Chondrocyte (in vitro differentiated cells): ENCODE measurements around the gene RAD51B. TPM values are rescaled to one million over a fixed set of nuclear protein-coding genes. Genes with fewer than 3 reads are reported as not detected.

ENCODE experiments used
- DNase-seq: peaks from one replicate; pipeline ENCODE4 v3.0.0; 2021; ENCODE audit warnings: mixed read lengths, low spot score
- H3K27ac Mint-ChIP-seq: one replicate; pipeline ENCODE4 v1.8.0; 2021; ENCODE audit warnings: mild to moderate bottlenecking, moderate library complexity, mixed read lengths; ENCODE audit not compliant: unreplicated experiment
- H3K27me3 Mint-ChIP-seq: 2 replicates; pipeline ENCODE4 v1.8.0; 2021; ENCODE audit warnings: low read depth, mixed read lengths
- H3K36me3 Mint-ChIP-seq: 2 replicates; pipeline ENCODE4 v1.8.0; 2021; ENCODE audit warnings: low read depth, mixed read lengths
- H3K4me1 Mint-ChIP-seq: 2 replicates; pipeline ENCODE4 v1.8.0; 2021; ENCODE audit warnings: low read depth, mild to moderate bottlenecking, mixed read lengths
- H3K4me3 Mint-ChIP-seq: one replicate; pipeline ENCODE4 v1.8.0; 2021; ENCODE audit warnings: mild to moderate bottlenecking, moderate library complexity, mixed read lengths; ENCODE audit not compliant: unreplicated experiment
- H3K9me3 Mint-ChIP-seq: 2 replicates; pipeline ENCODE4 v1.8.0; 2021; ENCODE audit warnings: low read depth, mixed read lengths
- total RNA-seq: library from RNA; stranded (reverse); gene quantifications from 3 replicates; pipeline ENCODE4 v1.2.1, GENCODE V29; 2021
- TF ChIP-seq, protein P1 (sequence below): fragments of 200-600 bp; sonication (generic); IDR thresholded peaks from 2 replicates; pipeline ENCODE4 v1.5.0; 2021; ENCODE audit warnings: antibody characterized with exemption, mild to moderate bottlenecking, moderate library complexity

The RAD51B gene
- total RNA-seq, 1 donor from 2014 or later = 8.2 TPM

DNA sequence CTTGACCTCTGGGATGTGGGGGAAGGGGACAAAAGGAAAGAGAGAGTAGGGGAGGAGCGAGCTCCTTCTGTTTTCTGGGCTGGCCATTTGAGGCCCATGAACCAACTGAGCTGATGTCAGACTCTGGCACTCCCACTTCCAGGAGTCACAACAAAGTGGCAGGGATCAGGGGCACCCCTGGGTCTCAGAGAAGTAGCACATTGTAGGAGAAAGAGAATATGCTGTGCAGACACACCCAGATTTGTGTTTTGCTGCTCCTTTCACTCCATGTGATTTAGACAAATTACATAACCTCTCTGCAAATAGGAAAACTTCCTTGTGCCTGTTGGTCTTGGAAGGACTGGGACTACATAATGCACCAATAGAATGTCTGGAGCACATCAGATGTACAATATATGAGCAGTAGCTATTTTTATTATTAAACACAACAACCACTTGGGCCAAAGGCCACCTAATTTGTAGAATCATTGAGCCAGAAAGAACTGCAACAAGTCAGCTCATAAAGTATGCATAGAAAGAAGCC is 707.8 kb downstream of the RAD51B start:
- TF ChIP-seq, protein P1, sequence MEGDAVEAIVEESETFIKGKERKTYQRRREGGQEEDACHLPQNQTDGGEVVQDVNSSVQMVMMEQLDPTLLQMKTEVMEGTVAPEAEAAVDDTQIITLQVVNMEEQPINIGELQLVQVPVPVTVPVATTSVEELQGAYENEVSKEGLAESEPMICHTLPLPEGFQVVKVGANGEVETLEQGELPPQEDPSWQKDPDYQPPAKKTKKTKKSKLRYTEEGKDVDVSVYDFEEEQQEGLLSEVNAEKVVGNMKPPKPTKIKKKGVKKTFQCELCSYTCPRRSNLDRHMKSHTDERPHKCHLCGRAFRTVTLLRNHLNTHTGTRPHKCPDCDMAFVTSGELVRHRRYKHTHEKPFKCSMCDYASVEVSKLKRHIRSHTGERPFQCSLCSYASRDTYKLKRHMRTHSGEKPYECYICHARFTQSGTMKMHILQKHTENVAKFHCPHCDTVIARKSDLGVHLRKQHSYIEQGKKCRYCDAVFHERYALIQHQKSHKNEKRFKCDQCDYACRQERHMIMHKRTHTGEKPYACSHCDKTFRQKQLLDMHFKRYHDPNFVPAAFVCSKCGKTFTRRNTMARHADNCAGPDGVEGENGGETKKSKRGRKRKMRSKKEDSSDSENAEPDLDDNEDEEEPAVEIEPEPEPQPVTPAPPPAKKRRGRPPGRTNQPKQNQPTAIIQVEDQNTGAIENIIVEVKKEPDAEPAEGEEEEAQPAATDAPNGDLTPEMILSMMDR = no peak
- no peak for DNase-seq

DNA sequence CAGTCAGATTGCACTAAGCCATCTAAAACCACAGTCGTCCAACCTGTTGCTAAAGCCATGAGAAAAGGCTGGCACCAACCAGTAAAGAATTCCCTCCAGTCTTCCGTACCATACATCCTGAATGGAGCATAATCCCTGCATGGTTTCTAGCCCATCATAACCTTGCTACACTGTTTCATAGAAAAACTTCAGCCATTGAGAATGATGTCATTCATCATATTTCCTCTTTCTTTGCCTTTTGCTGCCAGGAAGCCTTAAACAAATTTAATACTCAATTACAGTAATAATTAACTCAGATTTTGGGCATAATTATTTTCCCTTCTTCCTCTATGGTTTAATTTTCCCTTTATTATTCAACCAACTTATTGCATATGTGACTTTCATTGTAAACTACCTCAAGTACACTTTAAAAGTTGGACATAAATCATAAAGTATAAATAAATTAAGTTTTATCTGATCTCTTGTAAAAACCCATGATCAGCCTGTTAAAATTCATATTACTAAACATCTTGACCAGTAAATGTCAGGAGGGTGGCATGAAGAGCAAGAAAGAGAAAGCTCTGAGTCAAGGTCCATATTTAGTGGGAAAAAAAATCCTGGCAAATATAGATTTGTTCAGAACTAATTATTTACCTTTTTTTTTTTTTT is 708.6 kb downstream of the RAD51B start:
- Mint-ChIP-seq H3K4me3 (no peak overlapping the region), H3K36me3 (peaks cover 14% of the 10 kb centered on the region), H3K4me1 (peaks cover 28% of the 10 kb centered on the region), H3K9me3 (peaks cover 17% of the 10 kb centered on the region), H3K27me3 (no peaks in the 10 kb centered on the region), H3K27ac (no peak overlapping the region)
- no peak for DNase-seq
- TF ChIP-seq, protein P1 = no peak

More for the DNA sequence above, 707.8 kb downstream of the RAD51B start:
- Mint-ChIP-seq H3K27me3 (no peaks in the 10 kb centered on the region), H3K4me3 (no peak overlapping the region), H3K4me1 (peaks cover 36% of the 10 kb centered on the region), H3K27ac (peak overlapping the region; percentile 8), H3K36me3 (peaks cover 13% of the 10 kb centered on the region), H3K9me3 (peaks cover 16% of the 10 kb centered on the region)

DNA sequence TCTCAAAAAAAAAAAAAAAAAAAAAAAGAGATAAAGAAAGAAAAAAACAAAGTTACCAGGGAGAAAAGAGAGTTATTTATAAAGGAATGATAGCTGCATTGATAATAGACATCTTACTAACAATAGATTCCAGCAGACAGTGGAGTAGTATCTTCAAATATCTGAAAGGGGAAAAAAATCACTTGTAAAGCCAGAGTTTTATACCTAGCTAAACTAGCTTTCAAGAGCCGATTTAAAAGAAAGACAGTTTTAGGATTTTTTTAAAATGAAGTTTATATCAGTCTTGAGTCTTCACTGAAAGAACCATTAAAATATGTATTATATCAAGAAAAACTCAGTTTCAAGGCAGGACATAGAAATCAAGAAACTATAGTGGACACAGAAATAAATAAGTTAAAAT is 710.9 kb downstream of the RAD51B start:
- Mint-ChIP-seq H3K27ac (no peak overlapping the region), H3K36me3 (peaks cover 14% of the 10 kb centered on the region), H3K9me3 (peaks cover 20% of the 10 kb centered on the region), H3K4me3 (no peak overlapping the region), H3K4me1 (peaks cover 35% of the 10 kb centered on the region), H3K27me3 (no peaks in the 10 kb centered on the region)
- DNase-seq = no peak
- TF ChIP-seq, protein P1 = no peak

DNA sequence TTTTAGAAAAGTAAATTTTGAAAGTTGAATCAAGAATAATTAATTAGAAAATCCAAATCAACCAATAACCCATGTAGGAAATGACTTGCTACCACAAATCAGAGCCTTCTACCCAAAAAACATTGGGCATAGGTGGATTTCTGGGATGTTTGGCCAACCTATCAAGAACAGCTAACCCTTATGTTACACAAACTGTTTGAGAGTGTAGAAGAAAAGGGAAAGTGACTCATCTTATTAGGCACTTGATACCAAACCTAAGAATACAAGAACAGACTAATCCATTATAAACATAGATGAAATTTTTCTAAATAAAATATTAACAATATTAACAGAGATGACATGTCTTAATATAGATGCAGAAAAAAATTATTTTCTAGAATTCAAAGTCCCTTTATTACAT is 712.9 kb downstream of the RAD51B start:
- H3K27ac Mint-ChIP-seq = no peak overlapping the region
- no peak for DNase-seq
- H3K4me1 Mint-ChIP-seq = peaks cover 28% of the 10 kb centered on the region
- H3K9me3 Mint-ChIP-seq = peaks cover 20% of the 10 kb centered on the region
- no peaks in the 10 kb centered on the region for H3K27me3 Mint-ChIP-seq
- no peak overlapping the region for H3K4me3 Mint-ChIP-seq
- TF ChIP-seq, protein P1 = no peak
- peaks cover 14% of the 10 kb centered on the region for H3K36me3 Mint-ChIP-seq

DNA sequence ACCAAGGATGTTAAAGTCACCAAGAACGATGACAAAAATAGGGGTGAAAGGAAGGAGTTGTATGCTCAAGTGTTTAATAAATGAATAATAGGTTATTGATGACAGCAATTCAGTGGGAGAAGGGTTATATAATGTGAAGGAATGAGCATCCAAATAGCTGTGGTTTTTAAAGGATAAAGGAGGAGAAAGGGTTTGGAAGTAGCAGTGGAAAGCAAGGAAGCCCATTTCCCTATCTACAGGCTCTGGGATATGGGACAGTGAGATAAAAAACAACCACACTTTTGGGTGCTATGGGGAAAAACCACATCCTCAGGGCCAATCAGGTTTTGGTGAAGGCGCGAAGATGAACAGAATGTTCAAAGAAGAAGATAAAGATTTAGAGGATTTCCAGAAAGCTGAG is 714.7 kb downstream of the RAD51B start:
- no peaks in the 10 kb centered on the region for H3K27me3 Mint-ChIP-seq
- H3K36me3 Mint-ChIP-seq = peaks cover 12% of the 10 kb centered on the region
- H3K27ac Mint-ChIP-seq = no peak overlapping the region
- H3K4me1 Mint-ChIP-seq = peaks cover 23% of the 10 kb centered on the region
- no peak overlapping the region for H3K4me3 Mint-ChIP-seq
- H3K9me3 Mint-ChIP-seq = peaks cover 17% of the 10 kb centered on the region
- TF ChIP-seq, protein P1 = no peak
- no peak for DNase-seq
